PC-9 (cell line): ENCODE measurements around the gene GRM8.

Source experiments
- EZH2 ChIP-seq: fragments of 200-600 bp; sonication (generic); IDR thresholded peaks from 2 replicates; pipeline ENCODE4 v1.8.0; 2017; ENCODE audit warnings: antibody characterized with exemption, low read depth
- TF ChIP-seq, protein P1 (sequence below): fragments of 200-600 bp; sonication (generic); conservative IDR thresholded peaks from 2 replicates; pipeline ENCODE4 v1.6.1; 2017; ENCODE audit warnings: mixed run types, antibody characterized with exemption, mild to moderate bottlenecking, moderate library complexity

DNA sequence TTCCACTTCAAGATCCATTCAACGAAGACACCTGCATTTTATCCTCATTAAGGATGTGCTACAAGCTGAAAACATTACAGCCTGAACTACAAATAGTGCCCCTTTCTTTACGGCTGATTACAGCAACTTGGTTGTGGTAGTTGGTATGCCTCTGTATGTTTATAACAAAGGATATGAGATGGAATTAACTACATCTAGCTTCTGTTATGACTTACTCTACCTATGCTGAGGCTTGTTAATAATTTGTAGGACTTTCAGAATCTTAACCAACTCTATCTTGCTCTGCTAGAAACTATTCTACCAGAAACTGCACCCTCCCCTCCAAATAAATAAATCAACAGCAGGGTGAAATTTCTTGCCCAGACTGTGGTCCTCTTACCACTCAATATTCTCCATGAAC is 448.1 kb downstream of the GRM8 start:
- TF ChIP-seq, protein P1, sequence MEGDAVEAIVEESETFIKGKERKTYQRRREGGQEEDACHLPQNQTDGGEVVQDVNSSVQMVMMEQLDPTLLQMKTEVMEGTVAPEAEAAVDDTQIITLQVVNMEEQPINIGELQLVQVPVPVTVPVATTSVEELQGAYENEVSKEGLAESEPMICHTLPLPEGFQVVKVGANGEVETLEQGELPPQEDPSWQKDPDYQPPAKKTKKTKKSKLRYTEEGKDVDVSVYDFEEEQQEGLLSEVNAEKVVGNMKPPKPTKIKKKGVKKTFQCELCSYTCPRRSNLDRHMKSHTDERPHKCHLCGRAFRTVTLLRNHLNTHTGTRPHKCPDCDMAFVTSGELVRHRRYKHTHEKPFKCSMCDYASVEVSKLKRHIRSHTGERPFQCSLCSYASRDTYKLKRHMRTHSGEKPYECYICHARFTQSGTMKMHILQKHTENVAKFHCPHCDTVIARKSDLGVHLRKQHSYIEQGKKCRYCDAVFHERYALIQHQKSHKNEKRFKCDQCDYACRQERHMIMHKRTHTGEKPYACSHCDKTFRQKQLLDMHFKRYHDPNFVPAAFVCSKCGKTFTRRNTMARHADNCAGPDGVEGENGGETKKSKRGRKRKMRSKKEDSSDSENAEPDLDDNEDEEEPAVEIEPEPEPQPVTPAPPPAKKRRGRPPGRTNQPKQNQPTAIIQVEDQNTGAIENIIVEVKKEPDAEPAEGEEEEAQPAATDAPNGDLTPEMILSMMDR: no peak
- no peak for TF ChIP-seq EZH2
